ENCODE results near the gene EFCAB10.

DNA sequence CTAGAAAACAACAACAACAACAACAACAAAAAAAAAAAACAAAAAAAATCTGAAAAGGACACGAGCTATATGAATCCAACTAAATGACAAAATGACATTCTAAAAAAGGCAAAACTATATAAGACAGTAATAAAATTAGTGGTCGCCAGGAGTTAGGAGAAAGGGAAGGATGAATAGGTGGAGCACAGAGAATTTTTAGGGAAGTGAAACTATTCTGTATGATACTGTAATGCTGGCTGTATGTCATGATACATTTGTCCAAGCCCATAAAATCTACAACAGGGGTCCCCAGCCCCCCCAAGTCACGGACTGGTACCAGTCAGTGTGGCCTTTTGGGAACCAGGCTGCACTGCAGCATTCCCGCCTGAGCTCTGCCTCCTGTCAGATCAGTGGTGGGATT lies 56.5 kb downstream of the EFCAB10 start:
- TF ChIP-seq, protein P1, sequence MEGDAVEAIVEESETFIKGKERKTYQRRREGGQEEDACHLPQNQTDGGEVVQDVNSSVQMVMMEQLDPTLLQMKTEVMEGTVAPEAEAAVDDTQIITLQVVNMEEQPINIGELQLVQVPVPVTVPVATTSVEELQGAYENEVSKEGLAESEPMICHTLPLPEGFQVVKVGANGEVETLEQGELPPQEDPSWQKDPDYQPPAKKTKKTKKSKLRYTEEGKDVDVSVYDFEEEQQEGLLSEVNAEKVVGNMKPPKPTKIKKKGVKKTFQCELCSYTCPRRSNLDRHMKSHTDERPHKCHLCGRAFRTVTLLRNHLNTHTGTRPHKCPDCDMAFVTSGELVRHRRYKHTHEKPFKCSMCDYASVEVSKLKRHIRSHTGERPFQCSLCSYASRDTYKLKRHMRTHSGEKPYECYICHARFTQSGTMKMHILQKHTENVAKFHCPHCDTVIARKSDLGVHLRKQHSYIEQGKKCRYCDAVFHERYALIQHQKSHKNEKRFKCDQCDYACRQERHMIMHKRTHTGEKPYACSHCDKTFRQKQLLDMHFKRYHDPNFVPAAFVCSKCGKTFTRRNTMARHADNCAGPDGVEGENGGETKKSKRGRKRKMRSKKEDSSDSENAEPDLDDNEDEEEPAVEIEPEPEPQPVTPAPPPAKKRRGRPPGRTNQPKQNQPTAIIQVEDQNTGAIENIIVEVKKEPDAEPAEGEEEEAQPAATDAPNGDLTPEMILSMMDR (IDR thresholded peaks at IDR 0.05), result no peak
- no peak for TF ChIP-seq EP300 (IDR thresholded peaks at IDR 0.05)
